K562 (cell line): ENCODE data around the gene NFE2. TPM values are rescaled to one million over a fixed set of nuclear protein-coding genes. Genes with fewer than 3 reads are reported as not detected.

ENCODE experiments used
- CBX2 ChIP-seq: fragments of 200-600 bp; sonication (generic); IDR thresholded peaks from one replicate; pipeline ENCODE4 v1.6.1; 2012; ENCODE audit warnings: mild to moderate bottlenecking, low read length, inconsistent platforms; ENCODE audit not compliant: insufficient read depth, poor library complexity, severe bottlenecking
- ETV6 ChIP-seq, 3 experiments: fragments of 150-350 bp in 1 of 3; sonication (generic) in 1 of 3; formaldehyde crosslinking in 1 of 3; IDR thresholded peaks; 2 replicates each; pipeline versions ENCODE4 v1.6.1 to v1.8.0; 2014 to 2022; ENCODE audit warnings: borderline replicate concordance in 2 of 3, low read depth in 2 of 3, antibody characterized with exemption in 1 of 3, low read length in 1 of 3, mild to moderate bottlenecking in 1 of 3, missing genetic modification reagents in 1 of 3
- FOXJ2 ChIP-seq: fragments of 200-800 bp; sonication (Bioruptor generic); IDR thresholded peaks from 2 replicates; pipeline ENCODE4 v1.6.1; 2016; ENCODE audit warnings: missing genetic modification characterization, missing compliant biosample characterization
- HSF4 ChIP-seq: fragments of 250-450 bp; sonication (Bioruptor Pico); IDR thresholded peaks from 2 replicates; pipeline ENCODE4 v2.1.2; 2022; ENCODE audit warnings: mild to moderate bottlenecking, moderate library complexity, borderline replicate concordance
- MECOM ChIP-seq: fragments of 250-450 bp; sonication (Bioruptor Pico); IDR thresholded peaks from 2 replicates; pipeline ENCODE4 v1.8.0; 2022; ENCODE audit warnings: inconsistent platforms
- NR2F6 ChIP-seq: fragments of 450-650 bp; formaldehyde crosslinking; IDR thresholded peaks from 2 replicates; pipeline ENCODE4 v1.4.0; 2020; ENCODE audit warnings: mild to moderate bottlenecking
- POLR2H ChIP-seq: IDR thresholded peaks from 2 replicates; pipeline ENCODE4 v1.6.1; 2016; ENCODE audit warnings: missing genetic modification characterization, low read depth, mild to moderate bottlenecking, control low read depth, missing compliant biosample characterization, moderate library complexity
- PURB ChIP-seq: sonication (generic); formaldehyde crosslinking; IDR thresholded peaks from 2 replicates; pipeline ENCODE4 v1.9.0; 2021; ENCODE audit warnings: low read depth, mild to moderate bottlenecking, missing genetic modification reagents
- RUNX1 ChIP-seq: sonication (generic); IDR thresholded peaks from 2 replicates; pipeline ENCODE4 v1.6.1; 2016; ENCODE audit warnings: antibody characterized with exemption, low read depth
- SIRT6 ChIP-seq: IDR thresholded peaks from one replicate; pipeline ENCODE4 v1.6.1; 2012; ENCODE audit warnings: low read depth, mild to moderate bottlenecking, control low read depth, inconsistent platforms, low read length, moderate library complexity
- SMAD1 ChIP-seq: fragments of 150-350 bp; IDR thresholded peaks from 2 replicates; pipeline ENCODE4 v1.6.1; 2014; ENCODE audit warnings: low read length, low read depth; ENCODE audit not compliant: partially characterized antibody
- ZNF24 ChIP-seq: fragments of 450-650 bp; IDR thresholded peaks from 2 replicates; pipeline ENCODE4 v1.6.1; 2016
- polyA plus RNA-seq, 8 experiments: library from polyadenylated mRNA; depleted of rRNA in 4 of 8; stranded (reverse) in 5 of 8; unstranded in 3 of 8; fragments of >200 nt; fragmentation: Nextera tagmentation in 2 of 8; fragmentation: Illumina TruSeq in 1 of 8; extraction: Ambion mirVana in 2 of 8; extraction: Trizol in 1 of 8; gene quantifications; 2 replicates each; pipeline versions ENCODE4 v1.2.1 to v1.2.3, GENCODE V29; 2011 to 2014; ENCODE audit warnings: inconsistent platforms in 1 of 8, missing spikeins in 1 of 8
- total RNA-seq, 7 experiments: library from RNA; depleted of rRNA in 6 of 7; stranded (reverse); fragments of >200 nt in 6 of 7; fragmentation: Illumina TruSeq in 2 of 7; extraction: Trizol in 2 of 7; gene quantifications; 2 replicates each; pipeline versions ENCODE4 v1.2.1 to v1.2.3, GENCODE V29; 2011 to 2021; ENCODE audit warnings: low replicate concordance in 1 of 7
- TF ChIP-seq, protein P1 (sequence below): fragments of 450-650 bp; IDR thresholded peaks from 2 replicates; pipeline ENCODE4 v1.7.0; 2016; ENCODE audit warnings: borderline replicate concordance
- TF ChIP-seq, protein P2 (sequence below): fragments of 150-350 bp; IDR thresholded peaks from 2 replicates; pipeline ENCODE4 v1.6.1; 2014; ENCODE audit warnings: low read depth, mild to moderate bottlenecking, low read length, borderline replicate concordance

Gene NFE2
- total and polyA plus RNA-seq, 9 of the 15 experiments (the other 6 are each of a cell fraction or from before 2014, with no cell fraction given) = 12.3 to 282 (median 208) TPM

DNA sequence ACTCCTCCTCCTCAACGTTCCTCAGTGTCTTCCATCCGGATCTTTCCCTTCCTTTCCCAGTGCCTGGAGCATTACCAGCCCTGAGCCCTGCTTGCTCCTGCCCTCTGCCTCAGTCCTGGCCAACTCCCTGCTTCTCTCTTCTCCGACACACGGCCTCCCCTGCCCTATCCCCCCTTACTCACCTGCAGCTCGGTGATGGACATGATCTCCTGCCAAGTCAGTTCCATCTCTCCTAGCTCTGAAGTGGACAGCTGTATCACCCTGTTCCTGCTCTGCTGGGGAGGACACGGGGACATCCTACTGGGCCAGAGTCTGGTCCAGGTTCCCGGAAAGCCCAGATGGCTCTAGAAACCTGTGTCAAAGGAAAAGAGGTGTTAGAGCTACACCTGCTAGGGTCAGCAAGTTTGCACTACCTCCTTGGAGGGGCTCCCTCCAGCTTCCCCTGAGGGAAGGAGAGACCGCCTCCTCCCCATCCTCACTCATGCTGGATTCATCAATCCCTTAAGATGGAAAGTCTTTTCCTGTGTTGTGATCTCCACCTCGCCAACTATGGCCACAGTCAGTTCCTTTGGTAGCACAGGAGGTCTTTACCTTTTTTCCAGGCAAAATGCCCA, 5.8 kb downstream of the NFE2 start (continued):
- TF ChIP-seq, protein P1, sequence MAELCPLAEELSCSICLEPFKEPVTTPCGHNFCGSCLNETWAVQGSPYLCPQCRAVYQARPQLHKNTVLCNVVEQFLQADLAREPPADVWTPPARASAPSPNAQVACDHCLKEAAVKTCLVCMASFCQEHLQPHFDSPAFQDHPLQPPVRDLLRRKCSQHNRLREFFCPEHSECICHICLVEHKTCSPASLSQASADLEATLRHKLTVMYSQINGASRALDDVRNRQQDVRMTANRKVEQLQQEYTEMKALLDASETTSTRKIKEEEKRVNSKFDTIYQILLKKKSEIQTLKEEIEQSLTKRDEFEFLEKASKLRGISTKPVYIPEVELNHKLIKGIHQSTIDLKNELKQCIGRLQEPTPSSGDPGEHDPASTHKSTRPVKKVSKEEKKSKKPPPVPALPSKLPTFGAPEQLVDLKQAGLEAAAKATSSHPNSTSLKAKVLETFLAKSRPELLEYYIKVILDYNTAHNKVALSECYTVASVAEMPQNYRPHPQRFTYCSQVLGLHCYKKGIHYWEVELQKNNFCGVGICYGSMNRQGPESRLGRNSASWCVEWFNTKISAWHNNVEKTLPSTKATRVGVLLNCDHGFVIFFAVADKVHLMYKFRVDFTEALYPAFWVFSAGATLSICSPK = no peak
- TF ChIP-seq RUNX1 (no peak), POLR2H (tag) (no peak), FOXJ2 (tag) (no peak), PURB (CRISPR knock-in tag) (no peak), HSF4 (CRISPR knock-in tag) (0 out of 2 replicates have a peak, but pooled peaks have one; percentile 44), SMAD1 (no peak), MECOM (CRISPR knock-in tag) (no peak), NR2F6 (no peak), SIRT6 (peak; percentile 60), ETV6 (IDR thresholded peaks at IDR 0.05; ENCODE audit: borderline replicate concordance in 1 of 2, low read depth in 2 of 2, low read length in 1 of 2) (no peak), ETV6 (CRISPR knock-in tag; IDR thresholded peaks at IDR 0.05; ENCODE audit: borderline replicate concordance) (no peak), CBX2 (no peak), ZNF24 (no peak)
- TF ChIP-seq, protein P2, sequence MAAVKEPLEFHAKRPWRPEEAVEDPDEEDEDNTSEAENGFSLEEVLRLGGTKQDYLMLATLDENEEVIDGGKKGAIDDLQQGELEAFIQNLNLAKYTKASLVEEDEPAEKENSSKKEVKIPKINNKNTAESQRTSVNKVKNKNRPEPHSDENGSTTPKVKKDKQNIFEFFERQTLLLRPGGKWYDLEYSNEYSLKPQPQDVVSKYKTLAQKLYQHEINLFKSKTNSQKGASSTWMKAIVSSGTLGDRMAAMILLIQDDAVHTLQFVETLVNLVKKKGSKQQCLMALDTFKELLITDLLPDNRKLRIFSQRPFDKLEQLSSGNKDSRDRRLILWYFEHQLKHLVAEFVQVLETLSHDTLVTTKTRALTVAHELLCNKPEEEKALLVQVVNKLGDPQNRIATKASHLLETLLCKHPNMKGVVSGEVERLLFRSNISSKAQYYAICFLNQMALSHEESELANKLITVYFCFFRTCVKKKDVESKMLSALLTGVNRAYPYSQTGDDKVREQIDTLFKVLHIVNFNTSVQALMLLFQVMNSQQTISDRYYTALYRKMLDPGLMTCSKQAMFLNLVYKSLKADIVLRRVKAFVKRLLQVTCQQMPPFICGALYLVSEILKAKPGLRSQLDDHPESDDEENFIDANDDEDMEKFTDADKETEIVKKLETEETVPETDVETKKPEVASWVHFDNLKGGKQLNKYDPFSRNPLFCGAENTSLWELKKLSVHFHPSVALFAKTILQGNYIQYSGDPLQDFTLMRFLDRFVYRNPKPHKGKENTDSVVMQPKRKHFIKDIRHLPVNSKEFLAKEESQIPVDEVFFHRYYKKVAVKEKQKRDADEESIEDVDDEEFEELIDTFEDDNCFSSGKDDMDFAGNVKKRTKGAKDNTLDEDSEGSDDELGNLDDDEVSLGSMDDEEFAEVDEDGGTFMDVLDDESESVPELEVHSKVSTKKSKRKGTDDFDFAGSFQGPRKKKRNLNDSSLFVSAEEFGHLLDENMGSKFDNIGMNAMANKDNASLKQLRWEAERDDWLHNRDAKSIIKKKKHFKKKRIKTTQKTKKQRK = no peak
